Inflammatory macrophage (primary cell): ENCODE data around the gene WEE2.

Experiments
- DNase-seq, 2 donors: peaks; one replicate each; pipeline ENCODE4 v3.0.0-alpha.2; 2020 to 2022

WEE2 gene

GRCh38 chr7:141691540-141691939 is 16.6 kb upstream of the WEE2 start:
- no peak for DNase-seq

GRCh38 chr7:141691961-141692360 is 16.2 kb upstream of the WEE2 start:
- no peak for DNase-seq

GRCh38 chr7:141693082-141693481 is 15.1 kb upstream of the WEE2 start:
- DNase-seq: no peak

- DNase-seq: no peak
These were observed 12.3 kb upstream of the WEE2 start for GRCh38 chr7:141695803-141696289.

- DNase-seq: peak; percentile 47 to 53
These were observed 11.8 kb upstream of the WEE2 start for GRCh38 chr7:141696348-141696747.

- DNase-seq: no peak
These were observed 10.8 kb upstream of the WEE2 start for GRCh38 chr7:141697211-141697871.

GRCh38 chr7:141698247-141699015 is 9.7 kb upstream of the WEE2 start:
- DNase-seq: peak in 1 of 2 donors; percentile 29

GRCh38 chr7:141699860-141700259 is 8.3 kb upstream of the WEE2 start:
- no peak for DNase-seq

- no peak for DNase-seq
These were observed 7.8 kb upstream of the WEE2 start for GRCh38 chr7:141700296-141700847.

GRCh38 chr7:141700848-141701371 is 7.2 kb upstream of the WEE2 start:
- peak; percentile 11 to 30 for DNase-seq

GRCh38 chr7:141701489-141702046 is 6.6 kb upstream of the WEE2 start:
- DNase-seq: peak in 1 of 2 donors; percentile 26

GRCh38 chr7:141702047-141702567 is 6.0 kb upstream of the WEE2 start, which contains the start of gene DENND11:
Gene DENND11 (minus strand): TSS chr7:141702166. CDS start chr7:141702153, 13 bp downstream.
- DNase-seq: peak; percentile 17 to 48

- no peak for DNase-seq
These were observed 5.3 kb upstream of the WEE2 start for GRCh38 chr7:141702892-141703291.

GRCh38 chr7:141704112-141704511 is 4.0 kb upstream of the WEE2 start:
- no peak for DNase-seq

- DNase-seq: no peak
These were observed 3.4 kb upstream of the WEE2 start for GRCh38 chr7:141704741-141705140.

GRCh38 chr7:141706239-141707064 is 1.7 kb upstream of the WEE2 start:
- no peak for DNase-seq

- no peak for DNase-seq
These were observed 1.2 kb downstream of the WEE2 start for GRCh38 chr7:141709318-141709717.

GRCh38 chr7:141709749-141710148 is 1.6 kb downstream of the WEE2 start:
- DNase-seq: no peak

- no peak for DNase-seq
These were observed 2.1 kb downstream of the WEE2 start for GRCh38 chr7:141710301-141710700.

GRCh38 chr7:141712603-141713255 is 4.6 kb downstream of the WEE2 start:
- no peak for DNase-seq

GRCh38 chr7:141713890-141714289 is 5.7 kb downstream of the WEE2 start:
- DNase-seq: no peak
